Duodenal mucosa (tissue), 2 donors: ENCODE results near the gene TMUB2.
A peak's percentile ranks its signal among the peaks of the same experiment; 100 is the strongest.

ENCODE experiments used
- H3K27ac ChIP-seq: one replicate; pipeline ENCODE4 v1.7.0; 2013; ENCODE audit warnings: low read depth, low read length
- H3K27me3 ChIP-seq, 2 donors: one replicate each; pipeline ENCODE4 v1.7.0; 2013; ENCODE audit warnings: low read length in 2 of 2, control low read depth in 1 of 2; ENCODE audit not compliant: insufficient read depth in 2 of 2, control insufficient read depth in 1 of 2
- H3K36me3 ChIP-seq, 2 donors: one replicate each; pipeline ENCODE4 v1.7.0; 2013; ENCODE audit warnings: low read length in 2 of 2, control low read depth in 1 of 2; ENCODE audit not compliant: insufficient read depth in 2 of 2, control insufficient read depth in 1 of 2
- H3K4me1 ChIP-seq, 2 donors: one replicate each; pipeline ENCODE4 v1.7.0; 2013; ENCODE audit warnings: low read length in 2 of 2, control low read depth in 1 of 2; ENCODE audit not compliant: insufficient read depth in 2 of 2, control insufficient read depth in 1 of 2
- H3K4me3 ChIP-seq, 2 donors: one replicate each; pipeline ENCODE4 v1.7.0; 2013; ENCODE audit warnings: low read length in 2 of 2, low read depth in 1 of 2
- H3K9ac ChIP-seq, 2 donors: one replicate each; pipeline ENCODE4 v1.7.0; 2013; ENCODE audit warnings: low read length in 2 of 2, low read depth in 1 of 2
- H3K9me3 ChIP-seq, 2 donors: one replicate each; pipeline ENCODE4 v1.7.0; 2013; ENCODE audit warnings: low read length in 2 of 2, control low read depth in 1 of 2; ENCODE audit not compliant: control insufficient read depth in 1 of 2

The TMUB2 gene

GRCh38 chr17:44211281-44212265 lies 24.8 kb downstream of the TMUB2 start:
- H3K4me3 ChIP-seq: no peak overlapping the region
- no peaks in the 10 kb centered on the region for H3K9me3 ChIP-seq
- peaks cover 42 to 74% of the 10 kb centered on the region in 2 donors for H3K36me3 ChIP-seq
- no peak overlapping the region for H3K9ac ChIP-seq
- no peaks in the 10 kb centered on the region for H3K27me3 ChIP-seq
- peaks cover 11 to 24% of the 10 kb centered on the region in 2 donors for H3K4me1 ChIP-seq
- no peak overlapping the region for H3K27ac ChIP-seq

- H3K27ac ChIP-seq: no peak overlapping the region
- no peaks in the 10 kb centered on the region for H3K27me3 ChIP-seq
- no peaks in the 10 kb centered on the region for H3K9me3 ChIP-seq
- H3K36me3 ChIP-seq: peaks cover 38 to 66% of the 10 kb centered on the region in 2 donors
- H3K9ac ChIP-seq: no peak overlapping the region
- peaks cover 21 to 36% of the 10 kb centered on the region in 2 donors for H3K4me1 ChIP-seq
- H3K4me3 ChIP-seq: no peak overlapping the region
Measured at GRCh38 chr17:44212507-44213402, 26.0 kb downstream of the TMUB2 start.

GRCh38 chr17:44213403-44214229 lies 26.8 kb downstream of the TMUB2 start:
- Histone ChIP-seq H3K9ac (no peak overlapping the region), H3K4me3 (no peak overlapping the region), H3K9me3 (no peaks in the 10 kb centered on the region), H3K27ac (no peak overlapping the region), H3K4me1 (peaks cover 26 to 41% of the 10 kb centered on the region in 2 donors), H3K36me3 (peaks cover 32 to 59% of the 10 kb centered on the region in 2 donors), H3K27me3 (no peaks in the 10 kb centered on the region)

GRCh38 chr17:44214230-44214494 lies 27.4 kb downstream of the TMUB2 start:
- Histone ChIP-seq H3K9me3 (no peaks in the 10 kb centered on the region), H3K36me3 (peaks cover 30 to 53% of the 10 kb centered on the region in 2 donors), H3K4me3 (no peak overlapping the region), H3K27me3 (no peaks in the 10 kb centered on the region), H3K27ac (no peak overlapping the region), H3K4me1 (peaks cover 26 to 41% of the 10 kb centered on the region in 2 donors), H3K9ac (no peak overlapping the region)

- Histone ChIP-seq H3K36me3 (peaks cover 30 to 46% of the 10 kb centered on the region in 2 donors), H3K27ac (no peak overlapping the region), H3K4me3 (no peak overlapping the region), H3K9me3 (no peaks in the 10 kb centered on the region), H3K4me1 (peaks cover 26 to 41% of the 10 kb centered on the region in 2 donors), H3K27me3 (no peaks in the 10 kb centered on the region), H3K9ac (no peak overlapping the region)
Measured at GRCh38 chr17:44214896-44215295, 28.1 kb downstream of the TMUB2 start.

GRCh38 chr17:44216173-44216572 lies 29.4 kb downstream of the TMUB2 start:
- H3K4me1 ChIP-seq: peaks cover 23 to 28% of the 10 kb centered on the region in 2 donors
- no peaks in the 10 kb centered on the region for H3K9me3 ChIP-seq
- no peaks in the 10 kb centered on the region for H3K27me3 ChIP-seq
- H3K27ac ChIP-seq: no peak overlapping the region
- H3K9ac ChIP-seq: peak overlapping the region in 1 of 2 donors; percentile 0
- peaks cover 30 to 42% of the 10 kb centered on the region in 2 donors for H3K36me3 ChIP-seq
- H3K4me3 ChIP-seq: no peak overlapping the region

- Histone ChIP-seq H3K9me3 (no peaks in the 10 kb centered on the region), H3K27me3 (no peaks in the 10 kb centered on the region), H3K27ac (no peak overlapping the region), H3K36me3 (peaks cover 30 to 36% of the 10 kb centered on the region in 2 donors), H3K4me3 (no peak overlapping the region), H3K9ac (peak overlapping the region in 1 of 2 donors; percentile 0), H3K4me1 (peaks cover 23 to 28% of the 10 kb centered on the region in 2 donors)
Measured at GRCh38 chr17:44216694-44217093, 29.9 kb downstream of the TMUB2 start.

GRCh38 chr17:44217738-44218343 lies 31.1 kb downstream of the TMUB2 start:
- Histone ChIP-seq H3K36me3 (peaks cover 30 to 35% of the 10 kb centered on the region in 2 donors), H3K27ac (no peak overlapping the region), H3K4me1 (peaks cover 32 to 36% of the 10 kb centered on the region in 2 donors), H3K9ac (peak overlapping the region; percentile 57 to 77), H3K9me3 (no peaks in the 10 kb centered on the region), H3K4me3 (peak overlapping the region; percentile 66 to 74), H3K27me3 (no peaks in the 10 kb centered on the region)

GRCh38 chr17:44218344-44219107 lies 31.8 kb downstream of the TMUB2 start:
- no peaks in the 10 kb centered on the region for H3K27me3 ChIP-seq
- H3K36me3 ChIP-seq: peaks cover 30 to 34% of the 10 kb centered on the region in 2 donors
- peak overlapping the region; percentile 57 to 77 for H3K9ac ChIP-seq
- no peaks in the 10 kb centered on the region for H3K9me3 ChIP-seq
- peak overlapping the region; percentile 93 for H3K27ac ChIP-seq
- H3K4me1 ChIP-seq: peaks cover 38 to 43% of the 10 kb centered on the region in 2 donors
- H3K4me3 ChIP-seq: peak overlapping the region; percentile 66 to 74
